CD14-positive monocyte (primary cell): ENCODE data around the gene GPD2. TPM values are rescaled to one million over a fixed set of nuclear protein-coding genes. Genes with fewer than 3 reads are reported as not detected.

ENCODE experiments used
- DNase-seq, 3 donors: peaks; one replicate each; pipeline ENCODE4 v3.0.0-alpha.2; 2011 to 2022
- H2AFZ ChIP-seq: 2 replicates; pipeline ENCODE4 v1.6.0; 2012; ENCODE audit warnings: mild to moderate bottlenecking, low read depth, low read length, inconsistent platforms; ENCODE audit not compliant: insufficient read depth, poor library complexity, severe bottlenecking
- H3K27ac ChIP-seq, 2 donors: 1 replicate in 1 of 2; 2 replicates in 1 of 2; pipeline ENCODE4 v1.5.1; 2012 to 2013; ENCODE audit warnings: low read length in 2 of 2, control low read depth in 1 of 2, inconsistent platforms in 1 of 2, low read depth in 1 of 2, mild to moderate bottlenecking in 1 of 2
- H3K27me3 ChIP-seq, 2 donors: one replicate each; pipeline versions ENCODE4 v1.6.0 to v1.6.1; 2011 to 2013; ENCODE audit warnings: low read length in 2 of 2; ENCODE audit not compliant: control insufficient read depth in 2 of 2, insufficient read depth in 2 of 2
- H3K36me3 ChIP-seq, 2 donors: replicated peaks in 1 of 2; 1 replicate in 1 of 2; 2 replicates in 1 of 2; pipeline versions ENCODE4 v1.5.1 to v1.6.1; 2012 to 2013; ENCODE audit warnings: low read length in 2 of 2, control low read depth in 1 of 2, inconsistent platforms in 1 of 2, mild to moderate bottlenecking in 1 of 2; ENCODE audit not compliant: insufficient read depth in 2 of 2, control insufficient read depth in 1 of 2
- H3K4me1 ChIP-seq, 2 donors: 1 replicate in 1 of 2; 2 replicates in 1 of 2; pipeline versions ENCODE4 v1.5.1 to v1.6.1; 2012 to 2013; ENCODE audit warnings: low read length in 2 of 2, control low read depth in 1 of 2, inconsistent platforms in 1 of 2, mild to moderate bottlenecking in 1 of 2, moderate library complexity in 1 of 2; ENCODE audit not compliant: insufficient read depth in 2 of 2, control insufficient read depth in 1 of 2
- H3K4me2 ChIP-seq: replicated peaks from 2 replicates; pipeline ENCODE3; 2012; ENCODE audit warnings: low read length, moderate library complexity, mild to moderate bottlenecking; ENCODE audit not compliant: poor library complexity, severe bottlenecking; ENCODE audit errors: extremely low read depth
- H3K4me3 ChIP-seq, 3 experiments: fragments of 200-600 bp in 1 of 3; sonication (generic) in 1 of 3; replicated peaks in 1 of 3; 1 replicate in 2 of 3; 2 replicates in 1 of 3; pipeline ENCODE4 v1.5.1; 2011 to 2013; ENCODE audit warnings: low read length in 3 of 3, mild to moderate bottlenecking in 3 of 3, control low read depth in 2 of 3, low read depth in 2 of 3, inconsistent platforms in 1 of 3, moderate library complexity in 1 of 3
- H3K79me2 ChIP-seq: 2 replicates; pipeline ENCODE4 v1.6.0; 2012; ENCODE audit warnings: mild to moderate bottlenecking, control low read depth, inconsistent platforms, low read length, moderate library complexity; ENCODE audit not compliant: insufficient read depth
- H3K9ac ChIP-seq: 2 replicates; pipeline ENCODE4 v1.6.0; 2017; ENCODE audit warnings: low read length, mild to moderate bottlenecking; ENCODE audit not compliant: insufficient read depth, poor library complexity, severe bottlenecking
- H3K9me3 ChIP-seq, 2 donors: replicated peaks in 1 of 2; 1 replicate in 1 of 2; 2 replicates in 1 of 2; pipeline versions ENCODE4 v1.5.1 to v1.6.1; 2012 to 2013; ENCODE audit warnings: low read length in 2 of 2, control low read depth in 1 of 2; ENCODE audit not compliant: control insufficient read depth in 1 of 2, insufficient read depth in 1 of 2
- H4K20me1 ChIP-seq: 2 replicates; pipeline ENCODE4 v1.6.0; 2012; ENCODE audit warnings: mild to moderate bottlenecking, low read length, control low read depth, moderate library complexity; ENCODE audit not compliant: insufficient read depth
- H3K27ac Mint-ChIP-seq, 7 donors: one replicate each; pipeline ENCODE4 v1.8.0; 2020; ENCODE audit warnings: mild to moderate bottlenecking in 7 of 7, mixed read lengths in 7 of 7, moderate library complexity in 6 of 7, inconsistent platforms in 2 of 7
- H3K27me3 Mint-ChIP-seq, 3 donors: one replicate each; pipeline ENCODE4 v1.8.0; 2021 to 2022; ENCODE audit warnings: low read depth in 3 of 3, mild to moderate bottlenecking in 3 of 3, mixed read lengths in 3 of 3, moderate library complexity in 3 of 3, inconsistent platforms in 1 of 3
- H3K36me3 Mint-ChIP-seq, 2 donors: one replicate each; pipeline ENCODE4 v1.8.0; 2020; ENCODE audit warnings: mixed read lengths in 2 of 2, inconsistent platforms in 1 of 2, mild to moderate bottlenecking in 1 of 2
- H3K4me1 Mint-ChIP-seq: one replicate; pipeline ENCODE4 v1.8.0; 2020; ENCODE audit warnings: mild to moderate bottlenecking, mixed read lengths
- H3K4me3 Mint-ChIP-seq, 2 donors: one replicate each; pipeline ENCODE4 v1.8.0; 2020; ENCODE audit warnings: mild to moderate bottlenecking in 2 of 2, mixed read lengths in 2 of 2, moderate library complexity in 1 of 2
- H3K9me3 Mint-ChIP-seq, 7 donors: one replicate each; pipeline ENCODE4 v1.8.0; 2020 to 2022; ENCODE audit warnings: mixed read lengths in 7 of 7, mild to moderate bottlenecking in 6 of 7, moderate library complexity in 6 of 7, inconsistent platforms in 2 of 7
- CTCF ChIP-seq: fragments of 200-600 bp; IDR thresholded peaks from one replicate; pipeline ENCODE4 v1.8.0; 2022; ENCODE audit warnings: antibody characterized with exemption, mild to moderate bottlenecking
- WGBS: methylation state at CpG from one replicate; pipeline ENCODE4 v1.1.5; 2013; ENCODE audit warnings: missing lambda C conversion rate; ENCODE audit not compliant: insufficient coverage; 5-methylcytosine and 5-hydroxymethylcytosine counted together
- intact Hi-C, 2 donors: fragments of 100-400 bp; cut with micrococcal nuclease; formaldehyde crosslinking; loops; one replicate each; pipeline versions ENCODE4 v1.15.0 to v1.15.1; 2023
- polyA minus RNA-seq: library from RNA; depleted of rRNA, polyadenylated mRNA; stranded (reverse); fragments of >200 nt; gene quantifications from 2 replicates; pipeline ENCODE4 v1.2.3, GENCODE V29; 2012
- polyA plus RNA-seq, 3 donors: library from polyadenylated mRNA; depleted of rRNA in 1 of 3; unstranded in 2 of 3; stranded (reverse) in 1 of 3; fragments of 300-500 nt in 2 of 3; fragments of >200 nt in 1 of 3; fragmentation: Illumina TruSeq in 2 of 3; gene quantifications; 1 replicate in 2 of 3; 2 replicates in 1 of 3; pipeline ENCODE4 v1.2.3, GENCODE V29; 2012 to 2021
- total RNA-seq, 12 experiments: library from RNA in 1 of 12; stranded (reverse) in 1 of 12; fragments of 120-200 nt in 1 of 12; gene quantifications; one replicate each; pipeline ENCODE4 v1.2.4 and lab custom pipeline; 2013 to 2026; ENCODE audit warnings: mixed read lengths in 6 of 12, inconsistent platforms in 1 of 12

The GPD2 gene
- 42.2 TPM for total RNA-seq (2013)
- polyA plus RNA-seq (10 to 100 TPM; 13.4 to 17.1 (median 14.5) TPM), polyA minus RNA-seq (14.7 and 21.7 TPM in 2 replicates), total RNA-seq (lab: John Stamatoyannopoulos, UW) (55.6 to 116 (median 81.1) reads per million in 11 experiments)

- peak within 1 kb of the TSS; percentile 87 for H2AFZ ChIP-seq
Measured at GRCh38 chr2:156435718-156436496, at the start of gene GPD2. GPD2 (plus strand) TSS chr2:156436379; CDS start chr2:156476106, 39,727 bp downstream.

More at GRCh38 chr2:156435718-156436496, at the start of gene GPD2:
- peak; percentile 79 to 82 (median 81) for DNase-seq
- Histone ChIP-seq H3K9ac (peak within 1 kb of the TSS; percentile 91), H4K20me1 (peaks cover 11% of the 10 kb centered on the region), H3K4me2 (peak within 1 kb of the TSS; percentile 96), H3K4me1 (peaks cover 37 to 57% of the 10 kb centered on the region in 2 donors), H3K27me3 (no peaks in the 10 kb centered on the region), H3K9me3 (no peaks in the 10 kb centered on the region), H3K79me2 (peaks cover 49% of the 10 kb centered on the region), H3K4me3 (peak within 1 kb of the TSS; percentile 50 to 91 (median 90)), H3K36me3 (peaks cover 0 to 9% of the 10 kb centered on the region in 2 donors), H3K27ac (peak within 1 kb of the TSS; percentile 89 to 98)
- intact Hi-C loops: loop anchor here (2.0 to 5.0 kb wide), 3 partner anchors 33 to 36 kb away; no protein-coding TSS in a partner anchor
- H3K27me3 Mint-ChIP-seq: no peaks in the 10 kb centered on the region
- peak within 1 kb of the TSS; percentile 94 to 95 for H3K4me3 Mint-ChIP-seq
- under 1% methylated on average over 58 of the region's 79 CpGs for WGBS
- peaks cover 55% of the 10 kb centered on the region for H3K4me1 Mint-ChIP-seq
- no peaks in the 10 kb centered on the region for H3K9me3 Mint-ChIP-seq
- H3K27ac Mint-ChIP-seq: peak within 1 kb of the TSS; percentile 95 to 99 (median 98)
- no peak for TF ChIP-seq CTCF
- H3K36me3 Mint-ChIP-seq: peaks cover 13 to 15% of the 10 kb centered on the region in 2 donors
